Hepatocyte (in vitro differentiated cells): ENCODE results near the gene KRTAP5-5. TPM values are rescaled to one million over a fixed set of nuclear protein-coding genes. Genes with fewer than 3 reads are reported as not detected.

Experiments used
- DNase-seq: peaks from one replicate; pipeline ENCODE4 v3.0.0-alpha.2; 2016; ENCODE audit warnings: low spot score
- H2AFZ ChIP-seq: fragments of 200-600 bp; sonication (generic); 2 replicates; pipeline ENCODE4 v1.6.0; 2016; ENCODE audit warnings: antibody characterized with exemption, mild to moderate bottlenecking
- H3K27ac ChIP-seq: fragments of 200-600 bp; sonication (generic); 2 replicates; pipeline ENCODE4 v1.5.1; 2016; ENCODE audit warnings: mild to moderate bottlenecking
- H3K27me3 ChIP-seq: fragments of 200-600 bp; sonication (generic); 2 replicates; pipeline ENCODE4 v1.6.1; 2016
- H3K36me3 ChIP-seq: fragments of 200-600 bp; sonication (generic); replicated peaks from 2 replicates; pipeline ENCODE4 v1.5.1; 2016; ENCODE audit warnings: low read depth; ENCODE audit not compliant: insufficient read depth
- H3K4me1 ChIP-seq: fragments of 200-600 bp; sonication (generic); 2 replicates; pipeline ENCODE4 v1.5.1; 2016; ENCODE audit warnings: mild to moderate bottlenecking, moderate library complexity; ENCODE audit not compliant: insufficient read depth
- H3K4me2 ChIP-seq: fragments of 200-600 bp; sonication (generic); 2 replicates; pipeline ENCODE4 v1.6.0; 2016
- H3K4me3 ChIP-seq: fragments of 200-600 bp; sonication (generic); 2 replicates; pipeline ENCODE4 v1.5.1; 2016; ENCODE audit warnings: mild to moderate bottlenecking
- H3K79me2 ChIP-seq: fragments of 200-600 bp; sonication (generic); 2 replicates; pipeline ENCODE4 v1.6.0; 2017; ENCODE audit warnings: mild to moderate bottlenecking
- H3K9me2 ChIP-seq: fragments of 200-600 bp; sonication (generic); replicated peaks from 2 replicates; pipeline ENCODE4 v1.6.0; 2017; ENCODE audit warnings: mild to moderate bottlenecking; ENCODE audit not compliant: insufficient read depth
- H3K9me3 ChIP-seq: fragments of 200-600 bp; sonication (generic); 2 replicates; pipeline ENCODE4 v1.5.1; 2016; ENCODE audit warnings: low read depth, mild to moderate bottlenecking
- H4K20me1 ChIP-seq: fragments of 200-600 bp; sonication (generic); 2 replicates; pipeline ENCODE4 v1.6.0; 2016; ENCODE audit warnings: mild to moderate bottlenecking; ENCODE audit not compliant: insufficient read depth, poor library complexity, severe bottlenecking
- CTCF ChIP-seq: fragments of 200-600 bp; sonication (generic); IDR thresholded peaks from 2 replicates; pipeline ENCODE4 v1.5.1; 2016; ENCODE audit warnings: antibody characterized with exemption, mild to moderate bottlenecking; ENCODE audit not compliant: poor library complexity
- EZH2 ChIP-seq: fragments of 200-600 bp; sonication (generic); IDR thresholded peaks from 2 replicates; pipeline ENCODE4 v1.6.1; 2016; ENCODE audit warnings: antibody characterized with exemption, mild to moderate bottlenecking, borderline replicate concordance
- EZH2phosphoT487 ChIP-seq: fragments of 200-600 bp; sonication (generic); IDR thresholded peaks from one replicate; pipeline ENCODE4 v1.6.1; 2018; ENCODE audit warnings: antibody characterized with exemption, mild to moderate bottlenecking, low read depth, moderate library complexity; ENCODE audit not compliant: unreplicated experiment, severe bottlenecking
- WGBS: methylation state at CpG from one replicate; pipeline ENCODE4 v1.1.6; 2016; ENCODE audit warnings: low lambda C conversion rate; ENCODE audit errors: missing lambda C conversion rate; 5-methylcytosine and 5-hydroxymethylcytosine counted together
- polyA plus RNA-seq: library from polyadenylated mRNA; unstranded; fragments of >200 nt; fragmentation: Nextera tagmentation; extraction: Ambion mirVana; gene quantifications from 2 replicates; pipeline ENCODE4 v1.2.1, GENCODE V29; 2016
- total RNA-seq: library from RNA; depleted of rRNA; stranded (reverse); fragments of >200 nt; gene quantifications from 2 replicates; pipeline ENCODE4 v1.2.3, GENCODE V29; 2014

The KRTAP5-5 gene
- total and polyA plus RNA-seq, 2 experiments from 2014 or later = 0.54 TPM; not detected in 1

- H3K9me3 ChIP-seq = no peaks in the 10 kb centered on the region
- 95% methylated on average over 4 of the region's 8 CpGs for WGBS
- H3K9me2 ChIP-seq = no peaks in the 10 kb centered on the region
- no peaks in the 10 kb centered on the region for H3K27me3 ChIP-seq
- H3K27ac ChIP-seq = no peak overlapping the region
- no peaks in the 10 kb centered on the region for H3K79me2 ChIP-seq
- H3K4me1 ChIP-seq = peaks cover 13% of the 10 kb centered on the region
- no peak overlapping the region for H3K4me3 ChIP-seq
- no peaks in the 10 kb centered on the region for H4K20me1 ChIP-seq
- no peak for TF ChIP-seq EZH2
- TF ChIP-seq CTCF = no peak
- no peak for TF ChIP-seq EZH2phosphoT487
- H3K4me2 ChIP-seq = no peak overlapping the region
- no peak overlapping the region for H2AFZ ChIP-seq
- no peak for DNase-seq
- H3K36me3 ChIP-seq = no peaks in the 10 kb centered on the region
Measured at GRCh38 chr11:1665313-1665712, 35.7 kb downstream of the KRTAP5-5 start.

DNA sequence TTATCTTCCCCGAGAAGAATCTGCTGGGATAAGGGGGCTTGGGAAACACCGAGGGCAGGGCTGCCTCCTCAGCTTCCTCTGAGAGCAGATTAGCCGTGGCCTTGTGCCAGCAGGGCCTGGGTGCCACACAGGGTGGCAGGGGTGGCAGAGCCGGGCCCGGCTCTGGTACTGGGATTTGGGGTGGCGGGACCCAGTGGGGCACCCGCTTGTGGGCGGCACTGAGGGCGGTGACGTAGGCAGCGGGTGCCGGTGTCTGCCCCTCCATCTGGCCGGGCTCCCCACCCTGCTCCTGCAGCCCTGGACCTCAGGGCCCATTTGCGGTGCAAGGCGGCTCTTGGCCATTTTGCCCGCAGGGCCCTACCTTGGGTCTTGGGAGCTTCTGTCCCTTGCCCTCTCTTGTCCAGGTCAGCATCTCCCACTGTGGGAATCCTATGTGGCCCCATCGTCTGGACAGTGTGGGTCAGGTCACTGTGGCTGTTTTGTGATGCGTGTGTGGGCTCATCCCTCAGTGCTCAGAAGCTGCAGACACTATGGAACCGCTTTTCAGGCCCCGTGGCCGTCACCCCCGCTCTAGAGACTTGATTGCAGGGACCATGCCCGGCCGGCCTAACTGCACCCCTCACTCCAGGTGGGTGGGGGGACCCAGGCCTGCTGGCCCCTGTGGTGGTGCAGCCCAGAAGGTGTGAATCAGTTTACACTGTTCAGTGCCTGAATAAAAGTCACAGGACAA lies 37.7 kb downstream of the KRTAP5-5 start:
- H3K27ac ChIP-seq = peak overlapping the region; percentile 76

GRCh38 chr11:1667906-1668305 lies 38.3 kb downstream of the KRTAP5-5 start:
- 66% methylated on average over 16 of the region's 16 CpGs for WGBS
- no peaks in the 10 kb centered on the region for H3K9me2 ChIP-seq

More for the DNA sequence above, 37.7 kb downstream of the KRTAP5-5 start:
- no peaks in the 10 kb centered on the region for H3K27me3 ChIP-seq
- H3K4me1 ChIP-seq = peaks cover 9% of the 10 kb centered on the region
- WGBS = 85% methylated on average over 24 of the region's 24 CpGs
- TF ChIP-seq EZH2phosphoT487 = no peak
- no peaks in the 10 kb centered on the region for H3K79me2 ChIP-seq
- no peaks in the 10 kb centered on the region for H3K9me2 ChIP-seq
- H3K4me3 ChIP-seq = no peak overlapping the region
- DNase-seq = no peak
- H2AFZ ChIP-seq = no peak overlapping the region
- H3K36me3 ChIP-seq = no peaks in the 10 kb centered on the region
- H4K20me1 ChIP-seq = no peaks in the 10 kb centered on the region
- no peak overlapping the region for H3K4me2 ChIP-seq
- H3K9me3 ChIP-seq = no peaks in the 10 kb centered on the region

More at GRCh38 chr11:1667906-1668305, 38.3 kb downstream of the KRTAP5-5 start:
- Histone ChIP-seq H3K9me3 (no peaks in the 10 kb centered on the region), H3K79me2 (no peaks in the 10 kb centered on the region), H3K27ac (peak overlapping the region; percentile 76), H2AFZ (no peak overlapping the region), H3K4me2 (no peak overlapping the region), H3K27me3 (no peaks in the 10 kb centered on the region), H3K4me3 (no peak overlapping the region), H3K36me3 (no peaks in the 10 kb centered on the region), H4K20me1 (no peaks in the 10 kb centered on the region), H3K4me1 (peaks cover 10% of the 10 kb centered on the region)
- peak; percentile 5 for DNase-seq
- TF ChIP-seq EZH2 = no peak
- TF ChIP-seq EZH2phosphoT487 = no peak
- TF ChIP-seq CTCF = no peak
